Bronchial epithelial cell (primary cell): ENCODE data around the gene ZDHHC3. TPM values are rescaled to one million over a fixed set of nuclear protein-coding genes. Genes with fewer than 3 reads are reported as not detected.

ENCODE experiments used
- DNase-seq: peaks from one replicate; pipeline ENCODE4 v3.0.0-alpha.2; 2010; ENCODE audit warnings: low read depth
- FAIRE-seq: peaks from 2 replicates; lab custom pipeline; 2011; peaks lifted over from hg19 to GRCh38; lab: Jason Lieb, UNC
- H3K27me3 ChIP-seq: 2 replicates; pipeline ENCODE4 v1.5.1; 2011; ENCODE audit warnings: low read length; ENCODE audit not compliant: control insufficient read depth, insufficient read depth
- H3K36me3 ChIP-seq: 2 replicates; pipeline ENCODE4 v1.5.1; 2011; ENCODE audit warnings: low read length; ENCODE audit not compliant: control insufficient read depth, insufficient read depth
- H3K4me3 ChIP-seq: 2 replicates; pipeline ENCODE4 v1.5.1; 2011; ENCODE audit warnings: mild to moderate bottlenecking, low read depth, low read length, control low read depth
- total RNA-seq: library from RNA; depleted of rRNA; stranded (reverse); fragments of >200 nt; gene quantifications from 2 replicates; pipeline ENCODE4 v1.2.1, GENCODE V29; 2014
- TF ChIP-seq, protein P1 (sequence below): IDR thresholded peaks from 2 replicates; pipeline ENCODE4 v1.5.1; 2011; ENCODE audit warnings: mild to moderate bottlenecking, moderate library complexity, low read length, control low read depth, inconsistent platforms; ENCODE audit not compliant: insufficient read depth, severe bottlenecking

ZDHHC3 gene
- total RNA-seq, 1 donor from 2014 or later, result 62.1 TPM

- no peaks in the 10 kb centered on the region for H3K27me3 ChIP-seq
- no peak for DNase-seq
- H3K4me3 ChIP-seq, result no peak overlapping the region
- H3K36me3 ChIP-seq, result no peaks in the 10 kb centered on the region
- TF ChIP-seq, protein P1, sequence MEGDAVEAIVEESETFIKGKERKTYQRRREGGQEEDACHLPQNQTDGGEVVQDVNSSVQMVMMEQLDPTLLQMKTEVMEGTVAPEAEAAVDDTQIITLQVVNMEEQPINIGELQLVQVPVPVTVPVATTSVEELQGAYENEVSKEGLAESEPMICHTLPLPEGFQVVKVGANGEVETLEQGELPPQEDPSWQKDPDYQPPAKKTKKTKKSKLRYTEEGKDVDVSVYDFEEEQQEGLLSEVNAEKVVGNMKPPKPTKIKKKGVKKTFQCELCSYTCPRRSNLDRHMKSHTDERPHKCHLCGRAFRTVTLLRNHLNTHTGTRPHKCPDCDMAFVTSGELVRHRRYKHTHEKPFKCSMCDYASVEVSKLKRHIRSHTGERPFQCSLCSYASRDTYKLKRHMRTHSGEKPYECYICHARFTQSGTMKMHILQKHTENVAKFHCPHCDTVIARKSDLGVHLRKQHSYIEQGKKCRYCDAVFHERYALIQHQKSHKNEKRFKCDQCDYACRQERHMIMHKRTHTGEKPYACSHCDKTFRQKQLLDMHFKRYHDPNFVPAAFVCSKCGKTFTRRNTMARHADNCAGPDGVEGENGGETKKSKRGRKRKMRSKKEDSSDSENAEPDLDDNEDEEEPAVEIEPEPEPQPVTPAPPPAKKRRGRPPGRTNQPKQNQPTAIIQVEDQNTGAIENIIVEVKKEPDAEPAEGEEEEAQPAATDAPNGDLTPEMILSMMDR, result no peak
- peak; percentile 40 for FAIRE-seq
Observed at GRCh38 chr3:44910693-44911092, 65.3 kb downstream of the ZDHHC3 start.

GRCh38 chr3:44909063-44909462, 66.9 kb downstream of the ZDHHC3 start:
- FAIRE-seq, result no peak
- no peak overlapping the region for H3K4me3 ChIP-seq
- TF ChIP-seq, protein P1, result no peak
- DNase-seq, result no peak
- H3K27me3 ChIP-seq, result no peaks in the 10 kb centered on the region
- H3K36me3 ChIP-seq, result no peaks in the 10 kb centered on the region

DNA sequence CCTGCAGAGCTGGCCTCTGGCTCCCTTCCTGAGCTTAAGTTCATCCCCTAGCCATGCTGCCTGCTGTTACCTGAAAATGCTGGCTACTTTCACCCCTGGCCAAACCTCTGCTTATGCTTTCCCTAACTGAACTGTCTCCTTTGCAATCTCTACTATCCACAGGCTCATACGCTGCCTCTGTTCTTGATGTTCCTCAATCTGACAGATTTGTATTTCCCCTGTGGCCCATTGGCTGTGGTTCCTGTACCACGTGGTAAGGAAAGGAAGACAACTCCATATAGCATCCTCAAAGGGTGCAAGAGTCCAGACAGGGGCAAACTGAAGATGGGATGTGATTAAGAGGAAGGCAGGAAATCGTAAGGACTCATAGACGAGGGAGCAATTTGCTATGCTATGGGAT, 68.4 kb downstream of the ZDHHC3 start:
- Histone ChIP-seq H3K4me3 (no peak overlapping the region), H3K36me3 (no peaks in the 10 kb centered on the region), H3K27me3 (no peaks in the 10 kb centered on the region)
- TF ChIP-seq, protein P1, result no peak
- FAIRE-seq (no peak), DNase-seq (no peak)

DNA sequence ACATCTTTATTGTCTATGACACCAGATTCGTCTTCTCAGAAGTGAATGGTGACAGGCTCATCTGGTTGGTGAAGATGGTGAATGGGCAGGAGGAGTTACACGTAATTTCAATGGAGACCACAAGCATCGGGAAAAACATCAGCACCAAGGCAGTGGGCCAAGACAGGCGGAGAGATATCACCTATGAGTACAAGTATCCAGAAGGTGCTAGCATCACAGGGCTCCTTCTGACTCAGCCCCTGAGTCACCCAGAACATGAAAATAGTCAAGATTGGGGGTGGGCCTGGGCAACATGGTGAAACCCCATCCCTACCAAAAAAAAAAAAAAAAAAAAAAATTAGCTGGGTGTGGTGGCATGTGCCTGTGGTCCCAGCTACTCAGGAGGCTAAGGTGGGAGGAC, 69.0 kb downstream of the ZDHHC3 start:
- H3K27me3 ChIP-seq, result no peaks in the 10 kb centered on the region
- peak; percentile 91 for DNase-seq

DNA sequence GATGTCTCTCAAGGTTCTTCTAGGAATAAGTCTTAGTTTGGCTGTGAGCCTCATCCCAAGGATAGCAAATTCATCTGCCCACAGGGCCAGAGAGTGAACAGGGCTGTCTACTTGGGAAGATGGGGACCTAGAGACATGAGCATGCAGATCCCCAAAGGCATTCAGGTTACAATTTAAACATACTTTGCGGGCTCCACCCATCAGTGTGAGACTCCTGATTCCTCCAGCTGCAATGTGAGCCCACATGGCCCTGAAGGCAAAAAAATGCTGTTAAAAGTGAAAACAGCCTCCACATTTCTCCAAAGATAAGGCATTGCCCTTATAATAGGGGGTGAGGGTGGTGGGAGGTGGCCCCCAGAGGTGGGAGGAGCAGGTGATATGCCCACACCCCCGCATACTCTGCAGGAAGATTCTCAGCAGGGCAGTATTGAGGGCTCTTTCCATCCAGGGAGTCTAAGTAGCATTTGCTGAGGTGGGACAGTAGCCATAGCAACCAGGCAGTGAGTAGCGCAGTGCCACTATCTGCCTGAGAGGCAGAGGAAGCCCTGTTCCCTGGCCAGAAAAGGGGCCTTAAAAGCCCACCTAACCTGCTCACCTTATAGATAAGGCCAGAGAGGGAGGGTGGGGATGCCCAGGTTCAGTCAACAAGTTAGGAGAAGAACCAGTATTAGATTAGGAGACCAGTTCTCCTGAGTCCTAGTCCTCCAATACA, 70.4 kb downstream of the ZDHHC3 start:
- H3K36me3 ChIP-seq, result no peaks in the 10 kb centered on the region
- DNase-seq, result no peak
- TF ChIP-seq, protein P1, result no peak
- FAIRE-seq, result no peak
- no peaks in the 10 kb centered on the region for H3K27me3 ChIP-seq
- H3K4me3 ChIP-seq, result no peak overlapping the region

More for the DNA sequence above, 69.0 kb downstream of the ZDHHC3 start:
- no peaks in the 10 kb centered on the region for H3K36me3 ChIP-seq
- FAIRE-seq, result no peak
- TF ChIP-seq, protein P1, result no peak
- no peak overlapping the region for H3K4me3 ChIP-seq

DNA sequence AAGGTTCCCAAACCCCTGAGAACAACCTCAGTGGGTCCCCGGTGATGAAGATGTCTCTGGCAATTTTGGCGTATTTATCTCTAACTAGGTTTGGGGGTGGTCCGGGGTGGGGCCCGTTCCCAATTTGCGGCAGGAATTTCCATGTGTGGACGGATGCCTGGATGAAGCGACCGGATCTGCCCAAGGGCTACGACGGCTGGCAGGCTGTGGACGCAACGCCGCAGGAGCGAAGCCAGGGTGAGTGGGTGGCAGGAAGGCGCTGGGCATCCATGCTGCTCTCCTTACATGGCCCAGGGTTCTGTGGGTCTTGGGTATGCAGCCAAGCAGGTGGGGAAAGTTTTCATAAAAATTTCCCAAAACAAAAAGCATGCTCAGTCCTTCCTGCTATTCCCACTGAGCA, 72.2 kb downstream of the ZDHHC3 start:
- H3K27me3 ChIP-seq, result no peaks in the 10 kb centered on the region
- TF ChIP-seq, protein P1, result no peak
- no peaks in the 10 kb centered on the region for H3K36me3 ChIP-seq
- no peak for DNase-seq
- no peak overlapping the region for H3K4me3 ChIP-seq
- no peak for FAIRE-seq
